ENCODE measurements around the gene KRT2. TPM values are rescaled to one million over a fixed set of nuclear protein-coding genes. Genes with fewer than 3 reads are reported as not detected.

The KRT2 gene
- not detected in 2 replicates for total RNA-seq

DNA sequence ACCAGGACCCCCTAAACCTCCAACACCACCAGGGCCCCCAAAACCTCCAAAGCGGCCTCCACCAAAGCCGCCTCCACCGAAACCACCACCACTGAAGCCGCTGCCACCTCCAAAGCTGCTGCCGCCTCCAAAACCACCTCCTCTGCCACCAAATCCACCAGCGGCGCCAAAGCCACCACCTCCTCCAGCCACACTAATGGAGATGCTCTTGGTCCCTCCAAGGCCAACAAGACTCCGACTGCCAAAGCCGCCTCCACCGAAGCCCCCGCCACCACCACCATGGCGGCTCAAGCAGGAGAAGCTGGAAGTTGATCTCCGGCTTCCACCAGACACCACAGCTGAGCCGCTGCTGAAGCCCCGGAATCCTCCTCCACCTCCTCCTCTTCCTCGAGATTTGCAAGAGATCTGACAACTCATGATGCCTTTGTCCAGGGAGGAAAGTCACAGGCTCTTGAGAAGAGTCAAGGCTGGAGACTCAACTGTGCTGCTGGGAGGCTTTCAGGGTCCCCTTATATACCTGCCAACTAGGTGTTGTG, at the start of gene KRT2:
Gene KRT2 (minus strand): TSS at position 486 of the 536 bp plus-strand sequence. CDS start 69 bp downstream, at position 417.

DNA sequence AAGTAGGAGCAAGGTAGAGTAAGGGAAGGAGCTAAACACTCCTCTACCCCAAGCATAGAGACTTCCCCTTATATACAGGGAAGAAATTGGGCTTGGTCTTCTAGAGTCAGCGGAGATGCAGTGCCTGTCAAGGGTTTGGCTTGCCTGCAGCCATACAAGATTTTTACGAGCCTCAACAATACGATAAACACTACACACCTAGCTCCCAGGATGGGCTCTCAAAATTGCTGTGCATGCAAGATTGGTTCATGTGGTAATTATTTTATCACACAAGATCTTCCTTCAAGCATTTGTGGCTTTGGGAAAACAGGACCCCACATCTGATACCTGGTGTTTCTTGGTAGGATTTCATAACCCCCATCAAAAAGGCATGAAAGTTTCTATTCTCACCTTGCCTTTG, 28.4 kb upstream of the KRT2 start, which contains the start of gene KRT1:
Gene KRT1 (minus strand): TSS at position 45 of the 400 bp plus-strand sequence. CDS start 59 bp downstream, outside the sequence.

DNA sequence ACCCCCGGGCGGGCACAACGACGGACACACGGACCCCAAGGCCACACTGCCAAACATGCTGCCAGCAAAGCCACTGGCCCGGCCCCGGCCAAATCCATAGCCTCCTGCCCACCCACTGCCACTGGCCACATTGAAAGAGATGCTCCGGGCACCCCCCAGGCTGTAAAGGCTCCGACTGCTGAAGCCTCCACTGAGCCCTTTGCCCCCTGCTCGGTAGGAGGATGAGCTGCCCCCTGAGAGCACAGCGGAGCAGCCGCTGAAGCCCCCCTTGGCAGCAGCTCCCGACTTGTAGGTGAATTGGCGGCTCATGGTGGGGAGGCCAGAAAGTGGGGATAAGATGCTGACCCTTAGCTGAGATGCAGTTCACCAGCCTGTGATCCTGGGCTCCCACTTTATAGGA, 33.8 kb downstream of the KRT2 start, which contains the start of gene KRT73:
Gene KRT73 (minus strand): TSS at position 344 of the 400 bp plus-strand sequence. CDS start 35 bp downstream, at position 309.

DNA sequence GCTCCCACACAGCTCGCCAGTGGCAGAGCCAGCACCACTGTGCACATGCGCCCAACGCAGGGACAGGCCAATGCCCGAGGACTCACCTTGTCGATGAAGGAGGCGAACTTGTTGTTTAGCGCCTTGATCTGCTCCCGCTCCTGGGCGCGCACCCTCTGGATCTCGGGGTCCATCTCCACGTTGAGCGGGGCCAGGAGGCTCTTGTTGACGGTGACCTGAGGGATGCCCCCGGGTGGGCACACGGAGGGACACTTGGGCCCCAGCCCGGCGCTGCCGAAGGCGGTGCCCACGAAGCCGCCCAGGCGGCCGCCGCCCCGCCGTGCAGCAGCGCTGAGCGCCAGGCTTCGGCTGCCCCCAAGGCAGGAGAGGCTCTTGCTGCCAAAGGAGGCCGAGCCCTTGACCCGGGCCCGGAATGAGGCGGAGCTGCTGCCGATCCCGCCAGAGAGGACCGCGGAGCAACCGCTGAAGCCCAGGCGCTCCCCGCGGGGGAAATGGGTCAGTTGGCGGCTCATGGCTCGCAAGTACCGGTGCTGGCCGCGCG, 51.0 kb downstream of the KRT2 start, which contains the start of gene KRT72:
Gene KRT72 (minus strand): TSS at position 523 of the 541 bp plus-strand sequence. CDS start 11 bp downstream, at position 512.

Other genes starting within 250 kb of the KRT2 start
- not detected in 2 replicates for gene KRT82, start 245.9 kb downstream of the KRT2 start, total RNA-seq
- not detected in 2 replicates for gene KRT75, start 217.8 kb downstream of the KRT2 start, total RNA-seq
- gene KRT6B, start 200.1 kb downstream of the KRT2 start, total RNA-seq: not detected in 2 replicates
- not detected in 2 replicates for gene KRT6C, start 178.4 kb downstream of the KRT2 start, total RNA-seq
- 0.37 and 14.0 TPM in 2 replicates for gene KRT6A, start 159.0 kb downstream of the KRT2 start, total RNA-seq
- 0.78 and 1.4 TPM in 2 replicates for gene KRT5, start 131.8 kb downstream of the KRT2 start, total RNA-seq
- gene KRT71, start 99.1 kb downstream of the KRT2 start, total RNA-seq: not detected in 2 replicates
- gene KRT74, start 78.4 kb downstream of the KRT2 start, total RNA-seq: not detected in 2 replicates
- gene KRT72, start 50.7 kb downstream of the KRT2 start, total RNA-seq: not detected in 2 replicates
- gene KRT73, start 33.7 kb downstream of the KRT2 start, total RNA-seq: not detected in 2 replicates
- not detected in 2 replicates for gene KRT1, start 28.2 kb upstream of the KRT2 start, total RNA-seq
- not detected in 2 replicates for gene KRT77, start 51.3 kb upstream of the KRT2 start, total RNA-seq
- not detected in 2 replicates for gene KRT76, start 125.1 kb upstream of the KRT2 start, total RNA-seq
- not detected in 2 replicates for gene KRT3, start 143.9 kb upstream of the KRT2 start, total RNA-seq
- gene KRT4, start 161.9 kb upstream of the KRT2 start, total RNA-seq: not detected in 2 replicates
- gene KRT79, start 182.1 kb upstream of the KRT2 start, total RNA-seq: not detected in 2 replicates
- not detected in 2 replicates for gene KRT78, start 196.8 kb upstream of the KRT2 start, total RNA-seq